ENCODE measurements around the gene BEST4.
A peak's percentile ranks its signal among the peaks of the same experiment; 100 is the strongest.
"Not testable (repeated sequence)": the region's sequence is repeated elsewhere in the genome, so short reads cannot be mapped to it uniquely, and the experiment has no call there.

BEST4 gene

GRCh38 chr1:44777547-44777946 lies 10.4 kb downstream of the BEST4 start:
- DNase-seq (ENCODE audit: low read depth), result no peak

- DNase-seq (ENCODE audit: low read depth), result no peak
Measured at GRCh38 chr1:44776730-44777068, 11.3 kb downstream of the BEST4 start.

- DNase-seq (ENCODE audit: low read depth), result no peak
Measured at GRCh38 chr1:44775930-44776729, 11.8 kb downstream of the BEST4 start.

DNA sequence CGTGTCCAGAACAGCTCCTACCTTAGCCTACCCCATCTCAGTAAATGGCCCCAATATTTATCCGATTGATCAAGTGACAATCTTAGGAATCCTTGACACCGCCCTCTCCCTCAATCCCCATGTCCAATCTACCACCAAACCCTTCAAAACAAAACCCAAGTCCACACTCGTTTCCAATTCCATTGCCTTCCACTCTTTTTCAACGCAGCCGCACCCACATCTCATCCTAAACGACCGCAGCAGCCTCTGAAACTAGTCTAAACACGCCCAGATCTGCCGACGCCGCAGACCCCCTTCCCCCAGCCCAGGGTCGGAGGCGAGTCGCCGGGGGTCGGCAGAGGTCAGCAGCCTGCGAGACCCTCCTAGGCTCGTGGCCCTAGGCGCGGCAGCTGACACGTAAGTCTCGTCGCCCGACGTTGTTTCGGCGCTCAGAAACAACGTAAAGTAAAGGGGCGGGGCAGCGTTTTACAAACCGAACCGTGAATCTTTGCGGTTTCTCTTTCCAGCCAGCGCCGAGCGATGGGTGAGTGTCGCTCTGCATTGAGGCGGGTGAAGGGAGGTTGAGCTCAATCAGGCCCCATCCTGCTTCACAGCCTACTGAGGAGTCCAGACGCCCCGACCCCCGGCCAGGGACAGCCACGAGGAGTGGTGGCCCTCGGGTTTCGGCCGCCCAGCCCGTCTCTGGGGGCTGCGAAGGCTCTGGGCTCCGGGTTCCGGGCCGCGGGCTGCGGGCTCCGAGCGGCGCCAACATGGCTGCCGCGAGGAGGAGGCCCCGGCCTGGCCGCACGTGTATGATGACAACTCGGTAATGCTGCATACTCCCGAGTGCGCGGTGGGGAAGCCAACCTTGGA lies 12.7 kb downstream of the BEST4 start, which contains the start of gene RPS8:
Gene RPS8, plus strand, starts transcription at position 463 of the 852 bp plus-strand sequence. Its CDS starts 57 bp downstream, at position 520.
- peak; percentile 92 for DNase-seq (ENCODE audit: low read depth)

GRCh38 chr1:44766421-44766820 lies 21.5 kb downstream of the BEST4 start:
- not testable (repeated sequence) for DNase-seq (ENCODE audit: low read depth)

- no peak for DNase-seq (ENCODE audit: low read depth)
Measured at GRCh38 chr1:44760876-44761275, 27.1 kb downstream of the BEST4 start.

- no peak for DNase-seq (ENCODE audit: low read depth)
Measured at GRCh38 chr1:44759077-44759476, 28.9 kb downstream of the BEST4 start.

- no peak for DNase-seq (ENCODE audit: low read depth)
Measured at GRCh38 chr1:44757420-44757819, 30.6 kb downstream of the BEST4 start.

DNA sequence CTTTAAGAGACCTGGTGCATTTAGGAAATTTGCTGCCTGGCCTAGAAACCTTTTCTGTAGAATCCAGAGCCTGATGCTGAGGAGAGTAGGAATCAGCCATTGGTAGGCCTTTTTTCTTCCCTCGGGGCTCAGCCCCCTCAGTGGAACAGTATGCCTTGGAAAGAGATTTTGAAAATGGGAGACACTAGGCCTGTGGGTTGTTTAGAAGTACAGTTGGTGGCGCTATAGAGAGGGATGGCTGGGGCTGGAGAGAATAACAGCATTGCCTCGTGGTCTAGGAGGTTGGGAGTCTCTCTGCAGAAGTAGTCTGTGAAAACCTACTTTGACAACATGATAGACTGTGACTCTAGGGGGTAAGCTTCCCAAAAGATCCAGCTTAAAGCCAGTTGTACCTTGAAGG lies 40.1 kb downstream of the BEST4 start:
- no peak for DNase-seq (ENCODE audit: low read depth)

GRCh38 chr1:44743211-44743610 lies 44.8 kb downstream of the BEST4 start:
- DNase-seq (ENCODE audit: low read depth), result no peak

GRCh38 chr1:44740179-44740617 lies 47.8 kb downstream of the BEST4 start:
- DNase-seq (ENCODE audit: low read depth), result no peak

GRCh38 chr1:44739307-44740178 lies 48.4 kb downstream of the BEST4 start, which contains the start of gene KIF2C:
TSS of gene KIF2C (plus strand) at chr1:44739837. CDS start at chr1:44739933, 96 bp downstream.
- DNase-seq (ENCODE audit: low read depth), result peak; percentile 98

DNA sequence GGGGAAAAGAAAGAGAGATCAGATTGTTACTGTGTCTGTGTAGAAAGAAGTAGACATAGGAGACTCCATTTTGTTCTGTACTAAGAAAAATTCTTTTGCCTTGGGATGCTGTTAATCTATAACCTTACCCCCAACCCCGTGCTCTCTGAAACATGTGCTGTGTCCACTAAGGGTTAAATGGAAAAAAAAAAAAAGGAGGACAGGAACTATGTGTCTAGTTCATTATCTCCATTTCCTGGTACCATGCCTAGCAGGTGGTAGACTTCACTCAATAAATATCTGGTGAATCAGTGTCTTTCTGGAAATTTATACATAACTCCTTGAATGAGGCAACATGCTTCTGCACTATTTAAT lies 49.0 kb downstream of the BEST4 start:
- DNase-seq (ENCODE audit: low read depth), result not testable (repeated sequence)

DNA sequence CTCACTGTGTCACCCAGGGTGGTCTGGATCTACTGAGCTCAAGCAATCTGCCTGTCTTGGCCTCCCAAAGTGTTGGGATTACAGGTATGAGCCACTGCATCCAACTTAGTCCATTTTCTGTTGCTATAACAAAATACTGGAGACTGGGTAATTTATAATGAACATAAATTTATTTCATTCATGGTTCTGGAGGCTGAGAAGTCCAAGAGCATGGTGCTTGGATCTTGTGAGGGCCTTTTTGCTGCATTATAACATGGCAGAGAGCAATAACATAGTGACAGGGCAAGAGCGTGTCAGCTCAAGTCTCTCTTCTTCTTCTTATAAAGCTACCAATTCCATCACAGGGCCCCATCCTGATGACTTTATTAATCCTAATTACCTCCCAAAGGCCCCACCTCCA lies 52.0 kb downstream of the BEST4 start:
- DNase-seq (ENCODE audit: low read depth), result no peak

DNA sequence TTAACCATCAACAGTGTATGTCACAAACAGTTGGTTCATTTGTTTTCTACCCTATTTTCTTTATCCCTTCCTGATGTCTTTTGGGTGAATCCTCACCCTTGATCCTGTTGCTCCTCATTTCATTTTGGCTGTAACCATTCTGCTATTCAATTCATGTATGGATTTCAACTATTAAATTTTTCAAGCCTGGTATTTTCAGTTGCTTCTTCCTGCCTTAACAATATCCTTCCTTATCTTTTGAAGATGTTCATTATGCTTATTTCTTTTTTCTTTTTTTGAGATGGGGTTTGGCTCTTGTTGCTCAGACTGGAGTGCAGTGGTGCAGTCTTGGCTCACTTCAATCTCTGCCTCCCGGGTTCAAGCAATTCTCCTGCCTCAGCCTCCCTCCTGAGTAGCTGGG lies 54.2 kb downstream of the BEST4 start:
- DNase-seq (ENCODE audit: low read depth), result no peak
